Breast epithelium (tissue), 4 donors: ENCODE results near the gene PPTC7. TPM values are rescaled to one million over a fixed set of nuclear protein-coding genes. Genes with fewer than 3 reads are reported as not detected.

ENCODE experiments used
- DNase-seq, 2 donors: peaks; one replicate each; pipeline ENCODE4 v3.0.0-alpha.2; 2019; ENCODE audit warnings: low spot score in 2 of 2
- H3K27ac ChIP-seq, 2 donors: fragments of 200-600 bp; sonication (generic) in 1 of 2; one replicate each; pipeline ENCODE4 v1.5.1; 2016 to 2019; ENCODE audit warnings: mild to moderate bottlenecking in 1 of 2
- H3K27me3 ChIP-seq, 2 donors: fragments of 200-600 bp; sonication (generic) in 1 of 2; one replicate each; pipeline versions ENCODE4 v1.5.1 to v1.6.0; 2017 to 2019; ENCODE audit warnings: control low read depth in 1 of 2, mild to moderate bottlenecking in 1 of 2
- H3K36me3 ChIP-seq: fragments of 200-600 bp; one replicate; pipeline ENCODE4 v1.5.1; 2019
- H3K4me1 ChIP-seq, 2 donors: fragments of 200-600 bp; sonication (generic); one replicate each; pipeline ENCODE4 v1.5.1; 2016 to 2019; ENCODE audit warnings: control low read depth in 1 of 2
- H3K4me3 ChIP-seq, 3 donors: fragments of 200-600 bp; sonication (generic); 1 replicate in 2 of 3; 2 replicates in 1 of 3; pipeline ENCODE4 v1.5.1; 2016 to 2019; ENCODE audit warnings: mild to moderate bottlenecking in 3 of 3, moderate library complexity in 2 of 3
- H3K9me3 ChIP-seq, 2 donors: fragments of 200-600 bp; sonication (generic) in 1 of 2; one replicate each; pipeline ENCODE4 v1.5.1; 2016 to 2019; ENCODE audit warnings: control low read depth in 1 of 2
- POLR2A ChIP-seq: fragments of 450-650 bp; IDR thresholded peaks from one replicate; pipeline ENCODE4 v1.6.1; 2016; ENCODE audit warnings: antibody characterized with exemption, mild to moderate bottlenecking, moderate library complexity
- POLR2AphosphoS5 ChIP-seq, 3 donors: sonication (generic); formaldehyde crosslinking; IDR thresholded peaks; one replicate each; pipeline ENCODE4 v1.6.1; 2017; ENCODE audit warnings: antibody characterized with exemption in 3 of 3
- intact Hi-C: fragments of 100-400 bp; cut with DNase I; formaldehyde crosslinking; loops from one replicate; pipeline ENCODE4 v1.15.1; 2023; ENCODE audit warnings: low total_unique reads
- total RNA-seq, 3 donors: library from RNA; depleted of rRNA; stranded (reverse); fragments of >200 nt; gene quantifications; one replicate each; pipeline ENCODE4 v1.1.0, GENCODE V29; 2016
- TF ChIP-seq, protein P1 (sequence below), 3 donors: fragments of 450-650 bp; IDR thresholded peaks; one replicate each; pipeline ENCODE4 v1.5.1; 2016 to 2017; ENCODE audit warnings: antibody characterized with exemption in 3 of 3, mild to moderate bottlenecking in 3 of 3, moderate library complexity in 3 of 3

Gene PPTC7, protein sequence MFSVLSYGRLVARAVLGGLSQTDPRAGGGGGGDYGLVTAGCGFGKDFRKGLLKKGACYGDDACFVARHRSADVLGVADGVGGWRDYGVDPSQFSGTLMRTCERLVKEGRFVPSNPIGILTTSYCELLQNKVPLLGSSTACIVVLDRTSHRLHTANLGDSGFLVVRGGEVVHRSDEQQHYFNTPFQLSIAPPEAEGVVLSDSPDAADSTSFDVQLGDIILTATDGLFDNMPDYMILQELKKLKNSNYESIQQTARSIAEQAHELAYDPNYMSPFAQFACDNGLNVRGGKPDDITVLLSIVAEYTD
- 10 to 100 TPM; 21.6 to 31.9 (median 26.7) TPM for total RNA-seq

DNA sequence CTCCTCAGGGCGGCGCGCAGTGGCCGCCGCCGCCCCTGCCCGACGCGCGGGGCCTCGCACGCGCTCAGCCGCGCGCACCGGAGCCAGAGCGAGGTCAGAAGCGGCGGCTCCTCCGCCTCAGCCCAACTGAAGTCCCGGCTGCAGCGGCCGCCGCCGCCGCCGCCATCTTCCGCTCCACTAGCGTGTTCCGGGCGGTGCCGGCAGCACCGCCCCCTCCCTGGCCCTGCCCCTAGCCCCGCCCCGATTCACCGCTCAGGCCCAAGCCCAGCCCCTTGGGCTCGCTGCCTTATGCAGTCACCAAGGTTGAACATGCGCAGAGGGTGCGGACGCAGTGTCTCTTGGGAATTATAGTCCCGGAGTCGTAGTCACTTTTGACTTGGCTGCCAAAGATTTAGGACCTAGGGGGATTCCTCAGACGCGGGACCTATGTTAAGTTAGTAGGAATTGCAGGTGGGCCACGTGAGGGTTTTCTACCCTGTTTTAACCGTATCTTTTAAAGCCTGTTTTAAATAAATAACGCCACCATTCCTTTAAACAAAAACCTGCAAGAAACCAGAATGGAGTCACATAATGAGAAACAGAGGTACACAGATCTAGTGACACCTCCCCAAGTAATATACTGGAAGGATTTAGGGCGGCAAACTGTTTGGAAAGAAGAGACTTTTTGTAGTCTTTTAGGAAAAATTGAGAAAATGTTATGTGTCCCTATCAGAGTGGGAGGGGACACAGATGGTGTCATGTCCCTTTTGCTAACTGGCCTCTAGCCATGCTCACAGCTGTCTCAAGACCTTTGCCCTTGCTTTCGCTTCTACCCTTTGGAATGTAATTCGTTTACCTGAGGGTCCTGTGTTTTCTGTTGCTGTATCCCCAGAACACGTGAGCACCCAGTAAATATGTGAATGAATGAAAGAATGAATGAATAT lies at the start of gene PPTC7:
Gene PPTC7 (minus strand): TSS at position 182 of the 923 bp plus-strand sequence. CDS start 287 bp downstream, outside the sequence.
- Histone ChIP-seq H3K27ac (peak within 1 kb of the TSS; percentile 93 to 94), H3K9me3 (no peaks in the 10 kb centered on the region), H3K4me3 (peak within 1 kb of the TSS; percentile 89 to 93 (median 93)), H3K4me1 (peaks cover 0 to 13% of the 10 kb centered on the region in 2 donors), H3K36me3 (no peaks in the 10 kb centered on the region), H3K27me3 (no peaks in the 10 kb centered on the region)
- DNase-seq = peak; percentile 94 to 96
- intact Hi-C loops = no loop called here
- TF ChIP-seq POLR2A (peak; percentile 36), POLR2AphosphoS5 (IDR thresholded peaks at IDR 0.05) (peak in 2 of 3 donors; percentile 14 to 71)
- TF ChIP-seq, protein P1, sequence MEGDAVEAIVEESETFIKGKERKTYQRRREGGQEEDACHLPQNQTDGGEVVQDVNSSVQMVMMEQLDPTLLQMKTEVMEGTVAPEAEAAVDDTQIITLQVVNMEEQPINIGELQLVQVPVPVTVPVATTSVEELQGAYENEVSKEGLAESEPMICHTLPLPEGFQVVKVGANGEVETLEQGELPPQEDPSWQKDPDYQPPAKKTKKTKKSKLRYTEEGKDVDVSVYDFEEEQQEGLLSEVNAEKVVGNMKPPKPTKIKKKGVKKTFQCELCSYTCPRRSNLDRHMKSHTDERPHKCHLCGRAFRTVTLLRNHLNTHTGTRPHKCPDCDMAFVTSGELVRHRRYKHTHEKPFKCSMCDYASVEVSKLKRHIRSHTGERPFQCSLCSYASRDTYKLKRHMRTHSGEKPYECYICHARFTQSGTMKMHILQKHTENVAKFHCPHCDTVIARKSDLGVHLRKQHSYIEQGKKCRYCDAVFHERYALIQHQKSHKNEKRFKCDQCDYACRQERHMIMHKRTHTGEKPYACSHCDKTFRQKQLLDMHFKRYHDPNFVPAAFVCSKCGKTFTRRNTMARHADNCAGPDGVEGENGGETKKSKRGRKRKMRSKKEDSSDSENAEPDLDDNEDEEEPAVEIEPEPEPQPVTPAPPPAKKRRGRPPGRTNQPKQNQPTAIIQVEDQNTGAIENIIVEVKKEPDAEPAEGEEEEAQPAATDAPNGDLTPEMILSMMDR (IDR thresholded peaks at IDR 0.05) = no peak

DNA sequence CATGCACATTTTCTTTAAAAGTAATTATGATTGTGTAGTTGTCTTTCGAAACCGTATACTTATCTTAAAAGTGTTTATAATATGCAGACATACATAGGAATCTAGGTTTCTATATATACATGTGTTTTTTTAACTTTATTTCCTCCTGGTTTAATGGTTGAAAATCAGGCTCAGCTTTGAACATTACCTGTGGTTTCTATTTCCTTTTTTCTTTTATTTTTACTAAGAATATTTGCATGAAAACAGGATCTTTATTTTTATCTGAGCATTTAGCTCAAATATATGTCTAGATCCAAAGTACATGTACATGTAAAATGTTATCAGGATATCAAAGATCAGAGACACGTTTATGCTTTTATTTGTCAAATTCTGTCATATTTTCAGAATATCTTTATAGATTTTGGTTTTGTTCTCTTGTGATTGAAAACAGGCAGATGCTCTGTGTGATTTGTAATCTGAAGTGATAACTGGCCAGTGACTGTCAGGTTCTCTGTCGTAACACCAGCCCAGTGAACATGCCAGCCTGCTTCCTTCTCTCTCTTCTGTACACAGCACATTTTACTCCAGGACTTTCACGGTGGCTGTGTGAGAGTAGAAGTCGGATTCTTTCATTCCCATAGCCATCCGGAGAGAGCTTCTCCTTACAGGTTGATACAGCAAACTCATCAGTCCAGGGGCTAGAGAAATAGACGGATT lies 44.5 kb upstream of the PPTC7 start:
- TF ChIP-seq, protein P1 (IDR thresholded peaks at IDR 0.05) = no peak
- no peak for TF ChIP-seq POLR2AphosphoS5 (IDR thresholded peaks at IDR 0.05)
- TF ChIP-seq POLR2A = no peak
- DNase-seq = no peak
- no peaks in the 10 kb centered on the region for H3K27me3 ChIP-seq
- no peak overlapping the region for H3K27ac ChIP-seq
- no peak overlapping the region for H3K4me3 ChIP-seq
- no peaks in the 10 kb centered on the region for H3K9me3 ChIP-seq
- H3K36me3 ChIP-seq = no peaks in the 10 kb centered on the region
- H3K4me1 ChIP-seq = no peaks in the 10 kb centered on the region
- intact Hi-C loops = no loop called here

DNA sequence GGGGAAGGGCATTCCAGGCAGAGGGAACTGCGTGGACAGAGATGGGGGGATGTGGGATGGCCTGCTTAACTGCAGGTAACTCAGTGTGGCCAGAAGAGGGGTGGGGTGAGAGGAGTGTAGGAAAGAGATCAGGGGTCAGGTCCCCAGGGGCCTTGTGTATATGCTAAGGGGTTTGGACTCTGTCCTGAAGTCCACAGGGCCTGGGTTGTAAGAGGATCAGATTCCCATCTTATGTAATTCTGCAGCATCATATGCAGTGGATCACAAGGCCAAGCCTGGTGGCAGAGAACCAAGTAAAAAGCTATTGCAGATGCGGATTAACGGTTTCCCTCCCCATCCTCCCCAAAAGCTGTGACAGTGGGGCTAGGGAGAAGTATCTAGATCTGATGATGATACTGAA lies 39.5 kb upstream of the PPTC7 start:
- DNase-seq = no peak
- Histone ChIP-seq H3K36me3 (no peaks in the 10 kb centered on the region), H3K4me1 (no peaks in the 10 kb centered on the region), H3K27me3 (no peaks in the 10 kb centered on the region), H3K27ac (no peak overlapping the region), H3K9me3 (no peaks in the 10 kb centered on the region), H3K4me3 (no peak overlapping the region)
- intact Hi-C loops = no loop called here
- TF ChIP-seq POLR2AphosphoS5 (IDR thresholded peaks at IDR 0.05) (no peak), POLR2A (no peak)
- TF ChIP-seq, protein P1 (IDR thresholded peaks at IDR 0.05) = no peak

DNA sequence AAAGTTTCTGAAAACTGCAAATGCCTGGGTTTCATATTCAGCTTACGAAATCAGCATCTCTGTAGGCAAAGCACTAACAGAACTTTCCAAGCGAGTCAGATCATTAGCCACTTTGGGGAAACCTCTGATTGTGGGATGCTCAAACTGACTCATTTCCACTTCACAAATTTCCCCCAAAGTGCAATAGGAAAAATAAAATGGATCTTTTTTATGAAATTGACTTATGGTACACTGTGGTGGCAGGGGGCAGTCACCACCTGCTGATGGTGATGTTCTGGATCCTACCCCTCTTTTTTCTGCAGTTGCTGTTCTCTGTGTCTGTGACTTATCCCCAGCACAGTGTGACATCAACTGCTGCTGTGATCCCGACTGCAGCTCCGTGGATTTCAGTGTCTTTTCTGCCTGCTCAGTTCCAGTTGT lies 36.4 kb upstream of the PPTC7 start:
- Histone ChIP-seq H3K9me3 (no peaks in the 10 kb centered on the region), H3K4me1 (peaks cover 0 to 2% of the 10 kb centered on the region in 2 donors), H3K4me3 (no peak overlapping the region), H3K27me3 (no peaks in the 10 kb centered on the region), H3K27ac (no peak overlapping the region), H3K36me3 (no peaks in the 10 kb centered on the region)
- no peak for DNase-seq
- TF ChIP-seq POLR2A = no peak
- TF ChIP-seq, protein P1 (IDR thresholded peaks at IDR 0.05) = no peak
- TF ChIP-seq POLR2AphosphoS5 (IDR thresholded peaks at IDR 0.05) = no peak
- intact Hi-C loops = no loop called here
